K562 (cell line): ENCODE measurements around the gene RAB5B. TPM values are rescaled to one million over a fixed set of nuclear protein-coding genes. Genes with fewer than 3 reads are reported as not detected.

ENCODE experiments used
- E4F1 ChIP-seq: fragments of 250-450 bp; sonication (Bioruptor Pico); IDR thresholded peaks from 2 replicates; pipeline ENCODE4 v1.5.0; 2021; ENCODE audit warnings: mild to moderate bottlenecking, borderline replicate concordance
- KAT7 ChIP-seq: sonication (generic); formaldehyde crosslinking; IDR thresholded peaks from 2 replicates; pipeline ENCODE4 v1.8.0; 2022; ENCODE audit warnings: missing genetic modification reagents, mild to moderate bottlenecking, borderline replicate concordance
- polyA plus RNA-seq, 8 experiments: library from polyadenylated mRNA; depleted of rRNA in 4 of 8; stranded (reverse) in 5 of 8; unstranded in 3 of 8; fragments of >200 nt; fragmentation: Nextera tagmentation in 2 of 8; fragmentation: Illumina TruSeq in 1 of 8; extraction: Ambion mirVana in 2 of 8; extraction: Trizol in 1 of 8; gene quantifications; 2 replicates each; pipeline versions ENCODE4 v1.2.1 to v1.2.3, GENCODE V29; 2011 to 2014; ENCODE audit warnings: inconsistent platforms in 1 of 8, missing spikeins in 1 of 8
- total RNA-seq, 7 experiments: library from RNA; depleted of rRNA in 6 of 7; stranded (reverse); fragments of >200 nt in 6 of 7; fragmentation: Illumina TruSeq in 2 of 7; extraction: Trizol in 2 of 7; gene quantifications; 2 replicates each; pipeline versions ENCODE4 v1.2.1 to v1.2.3, GENCODE V29; 2011 to 2021; ENCODE audit warnings: low replicate concordance in 1 of 7
- TF ChIP-seq, protein P1 (sequence below): fragments of 250-450 bp; sonication (Bioruptor Pico); IDR thresholded peaks from 2 replicates; pipeline ENCODE4 v1.4.0; 2020
- TF ChIP-seq, protein P2 (sequence below): sonication (generic); formaldehyde crosslinking; IDR thresholded peaks from 2 replicates; pipeline ENCODE4 v1.8.1; 2022; ENCODE audit warnings: missing genetic modification reagents

The RAB5B gene
- total and polyA plus RNA-seq, 9 of the 15 experiments (the other 6 are each of a cell fraction or from before 2014, with no cell fraction given) = 6.8 to 73.8 (median 25.2) TPM

DNA sequence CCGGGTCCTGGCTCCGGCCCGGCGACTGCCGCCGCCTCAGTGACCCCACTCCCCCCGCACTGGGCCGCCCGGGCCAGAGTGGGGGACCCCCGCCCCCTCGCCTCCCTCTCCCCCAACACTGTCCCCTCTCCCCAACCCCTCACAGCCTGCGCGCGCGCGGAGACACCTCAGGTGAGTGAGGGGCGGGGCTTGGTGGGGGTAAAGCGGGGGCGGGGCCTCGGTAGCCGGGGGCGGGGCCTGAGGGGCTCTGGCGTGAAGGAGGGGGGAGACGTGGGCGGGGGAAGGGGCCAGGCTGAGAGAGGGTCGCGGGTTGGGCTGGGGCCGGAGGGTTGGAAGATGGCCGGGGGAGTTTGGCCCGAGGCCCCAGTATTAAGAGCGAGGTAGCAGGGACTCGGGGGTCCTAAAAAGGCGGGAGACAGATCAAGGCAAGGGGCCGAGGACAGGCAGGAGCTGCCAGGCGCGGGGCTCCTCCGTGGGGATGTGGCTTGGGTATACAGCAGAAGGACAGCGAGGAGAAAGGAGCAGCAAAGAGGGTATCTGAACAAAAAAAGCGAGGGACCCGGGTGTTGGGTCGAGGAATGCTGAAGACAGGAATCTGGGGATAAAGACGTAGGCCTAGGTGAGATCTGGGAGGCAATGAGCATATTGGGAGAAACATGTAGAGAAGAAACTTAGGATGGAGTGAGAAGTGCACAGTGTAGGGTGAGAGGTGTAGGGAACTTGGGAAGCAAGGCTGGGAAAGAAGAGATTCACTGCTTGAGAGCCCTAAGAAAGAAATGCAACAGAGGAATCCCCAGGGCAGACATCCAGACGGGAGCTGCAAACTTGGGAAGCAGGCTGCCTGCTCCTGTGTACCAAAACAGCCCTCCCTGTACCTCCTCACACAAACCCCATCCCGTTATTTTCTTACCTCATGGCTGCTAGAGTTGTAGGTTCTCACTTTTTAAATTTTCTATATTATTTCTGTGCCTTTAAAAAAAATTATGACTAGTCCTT is 34.0 kb downstream of the RAB5B start (continued):
- TF ChIP-seq, protein P1, sequence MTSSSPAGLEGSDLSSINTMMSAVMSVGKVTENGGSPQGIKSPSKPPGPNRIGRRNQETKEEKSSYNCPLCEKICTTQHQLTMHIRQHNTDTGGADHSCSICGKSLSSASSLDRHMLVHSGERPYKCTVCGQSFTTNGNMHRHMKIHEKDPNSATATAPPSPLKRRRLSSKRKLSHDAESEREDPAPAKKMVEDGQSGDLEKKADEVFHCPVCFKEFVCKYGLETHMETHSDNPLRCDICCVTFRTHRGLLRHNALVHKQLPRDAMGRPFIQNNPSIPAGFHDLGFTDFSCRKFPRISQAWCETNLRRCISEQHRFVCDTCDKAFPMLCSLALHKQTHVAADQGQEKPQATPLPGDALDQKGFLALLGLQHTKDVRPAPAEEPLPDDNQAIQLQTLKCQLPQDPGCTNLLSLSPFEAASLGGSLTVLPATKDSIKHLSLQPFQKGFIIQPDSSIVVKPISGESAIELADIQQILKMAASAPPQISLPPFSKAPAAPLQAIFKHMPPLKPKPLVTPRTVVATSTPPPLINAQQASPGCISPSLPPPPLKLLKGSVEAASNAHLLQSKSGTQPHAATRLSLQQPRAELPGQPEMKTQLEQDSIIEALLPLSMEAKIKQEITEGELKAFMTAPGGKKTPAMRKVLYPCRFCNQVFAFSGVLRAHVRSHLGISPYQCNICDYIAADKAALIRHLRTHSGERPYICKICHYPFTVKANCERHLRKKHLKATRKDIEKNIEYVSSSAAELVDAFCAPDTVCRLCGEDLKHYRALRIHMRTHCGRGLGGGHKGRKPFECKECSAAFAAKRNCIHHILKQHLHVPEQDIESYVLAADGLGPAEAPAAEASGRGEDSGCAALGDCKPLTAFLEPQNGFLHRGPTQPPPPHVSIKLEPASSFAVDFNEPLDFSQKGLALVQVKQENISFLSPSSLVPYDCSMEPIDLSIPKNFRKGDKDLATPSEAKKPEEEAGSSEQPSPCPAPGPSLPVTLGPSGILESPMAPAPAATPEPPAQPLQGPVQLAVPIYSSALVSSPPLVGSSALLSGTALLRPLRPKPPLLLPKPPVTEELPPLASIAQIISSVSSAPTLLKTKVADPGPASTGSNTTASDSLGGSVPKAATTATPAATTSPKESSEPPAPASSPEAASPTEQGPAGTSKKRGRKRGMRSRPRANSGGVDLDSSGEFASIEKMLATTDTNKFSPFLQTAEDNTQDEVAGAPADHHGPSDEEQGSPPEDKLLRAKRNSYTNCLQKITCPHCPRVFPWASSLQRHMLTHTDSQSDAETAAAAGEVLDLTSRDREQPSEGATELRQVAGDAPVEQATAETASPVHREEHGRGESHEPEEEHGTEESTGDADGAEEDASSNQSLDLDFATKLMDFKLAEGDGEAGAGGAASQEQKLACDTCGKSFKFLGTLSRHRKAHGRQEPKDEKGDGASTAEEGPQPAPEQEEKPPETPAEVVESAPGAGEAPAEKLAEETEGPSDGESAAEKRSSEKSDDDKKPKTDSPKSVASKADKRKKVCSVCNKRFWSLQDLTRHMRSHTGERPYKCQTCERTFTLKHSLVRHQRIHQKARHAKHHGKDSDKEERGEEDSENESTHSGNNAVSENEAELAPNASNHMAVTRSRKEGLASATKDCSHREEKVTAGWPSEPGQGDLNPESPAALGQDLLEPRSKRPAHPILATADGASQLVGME (CRISPR knock-in tag) = no peak
- no peak for TF ChIP-seq E4F1 (CRISPR knock-in tag)
- no peak for TF ChIP-seq KAT7 (CRISPR knock-in tag)
- TF ChIP-seq, protein P2, sequence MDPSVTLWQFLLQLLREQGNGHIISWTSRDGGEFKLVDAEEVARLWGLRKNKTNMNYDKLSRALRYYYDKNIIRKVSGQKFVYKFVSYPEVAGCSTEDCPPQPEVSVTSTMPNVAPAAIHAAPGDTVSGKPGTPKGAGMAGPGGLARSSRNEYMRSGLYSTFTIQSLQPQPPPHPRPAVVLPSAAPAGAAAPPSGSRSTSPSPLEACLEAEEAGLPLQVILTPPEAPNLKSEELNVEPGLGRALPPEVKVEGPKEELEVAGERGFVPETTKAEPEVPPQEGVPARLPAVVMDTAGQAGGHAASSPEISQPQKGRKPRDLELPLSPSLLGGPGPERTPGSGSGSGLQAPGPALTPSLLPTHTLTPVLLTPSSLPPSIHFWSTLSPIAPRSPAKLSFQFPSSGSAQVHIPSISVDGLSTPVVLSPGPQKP (CRISPR knock-in tag) = no peak
